HG02884 (cell line): ENCODE results near the gene PDGFA.

Source experiments
- ATAC-seq: cut with Tn5 transposase; IDR thresholded peaks from one replicate; pipeline ENCODE4 v1.9.1; 2021; ENCODE audit warnings: mild to moderate bottlenecking, moderate library complexity; ENCODE audit not compliant: unreplicated experiment

PDGFA gene

DNA sequence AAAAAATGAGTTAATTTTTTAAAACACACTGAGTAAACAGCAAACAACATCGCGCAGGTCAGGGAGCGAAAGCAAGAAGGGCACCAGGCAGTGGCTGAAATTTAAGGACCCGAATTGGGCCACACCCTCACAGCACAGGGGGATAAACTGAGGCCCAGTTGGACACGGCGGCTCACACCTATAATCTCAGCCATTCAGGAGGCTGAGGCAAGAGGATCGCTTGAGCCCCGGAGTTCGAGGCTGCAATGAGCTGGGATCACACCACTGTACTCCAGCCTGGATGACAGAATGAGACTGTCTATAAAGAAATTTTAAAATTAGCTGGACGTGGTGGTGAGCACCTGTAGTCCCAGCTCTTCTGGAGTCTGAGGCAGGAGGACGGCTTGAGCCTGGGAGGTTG lies 69.6 kb downstream of the PDGFA start:
- ATAC-seq = no peak

DNA sequence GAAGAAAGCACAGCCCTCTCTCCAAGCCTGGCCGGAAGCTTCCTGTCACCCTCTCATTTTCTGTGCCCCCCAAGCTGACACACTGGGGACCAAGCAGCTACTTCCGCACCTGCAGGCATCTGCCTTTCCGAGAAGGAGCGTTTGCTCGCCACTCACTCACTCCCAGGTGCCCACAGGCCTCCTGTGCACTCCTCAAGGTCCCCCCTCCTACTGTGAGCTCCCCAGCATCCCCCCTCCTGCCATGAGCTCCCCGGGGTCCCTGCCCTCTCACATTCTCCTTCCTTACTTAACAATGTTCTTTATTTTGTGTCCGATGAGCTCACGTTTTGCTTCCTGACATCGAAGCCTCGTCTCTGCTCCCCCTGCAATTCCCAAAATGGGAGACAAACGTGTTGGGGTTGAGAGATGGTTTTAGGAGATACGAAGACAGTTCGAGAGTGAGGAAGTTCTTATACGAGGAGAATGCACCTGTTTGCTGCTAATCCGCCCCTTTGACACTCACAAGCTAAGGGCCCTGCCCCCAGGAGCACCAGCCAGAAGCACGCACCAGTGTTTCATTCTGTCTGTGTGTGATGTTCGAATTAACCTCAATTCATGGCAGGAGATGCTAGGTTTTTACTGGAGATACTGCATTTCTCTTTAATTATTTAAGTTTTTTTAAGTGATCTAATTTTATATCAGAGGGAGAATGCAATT lies 70.2 kb downstream of the PDGFA start:
- no peak for ATAC-seq

DNA sequence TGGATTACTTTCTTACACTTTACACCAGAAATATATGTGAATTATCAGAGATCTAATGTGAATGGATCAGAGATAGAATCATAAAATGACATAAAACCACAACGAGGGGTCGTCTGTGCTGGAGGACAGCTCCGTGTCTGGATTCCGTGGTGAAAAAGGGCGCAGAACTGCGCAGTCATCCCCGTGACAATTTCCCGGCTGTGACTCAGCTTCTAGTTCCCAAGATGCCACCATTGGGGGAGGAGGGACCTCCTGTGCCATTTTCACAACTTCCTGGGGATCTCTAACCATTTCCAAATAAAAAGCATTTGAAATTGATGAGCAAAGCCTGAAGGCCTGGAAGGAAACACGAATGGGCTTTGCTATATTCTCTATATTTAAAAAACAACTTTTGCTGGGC lies 72.1 kb downstream of the PDGFA start:
- ATAC-seq = no peak
